Loucy (cell line): Measurements from ENCODE around the gene SCTR.

Experiments
- H2AFZ ChIP-seq: fragments of 200-600 bp; sonication (generic); 2 replicates; pipeline ENCODE4 v1.6.0; 2016; ENCODE audit warnings: antibody characterized with exemption, mild to moderate bottlenecking, low read length, moderate library complexity
- H3F3A ChIP-seq: fragments of 200-600 bp; 2 replicates; pipeline ENCODE4 v1.6.0; 2016; ENCODE audit warnings: antibody characterized with exemption, low read depth, mild to moderate bottlenecking
- H3K27me3 ChIP-seq: fragments of 200-600 bp; sonication (generic); 2 replicates; pipeline ENCODE4 v1.6.1; 2014; ENCODE audit warnings: low read length, mild to moderate bottlenecking; ENCODE audit not compliant: insufficient read depth, poor library complexity, severe bottlenecking
- H3K36me3 ChIP-seq: fragments of 200-600 bp; sonication (generic); 2 replicates; pipeline ENCODE4 v1.6.1; 2016; ENCODE audit warnings: low read length; ENCODE audit not compliant: insufficient read depth
- H3K4me1 ChIP-seq: fragments of 200-600 bp; sonication (generic); 2 replicates; pipeline ENCODE4 v1.5.1; 2014; ENCODE audit warnings: low read length, mild to moderate bottlenecking; ENCODE audit not compliant: insufficient read depth, poor library complexity, severe bottlenecking
- H3K4me2 ChIP-seq: fragments of 200-600 bp; sonication (generic); 2 replicates; pipeline ENCODE4 v1.6.0; 2014; ENCODE audit warnings: antibody characterized with exemption, low read length, low read depth, mild to moderate bottlenecking; ENCODE audit not compliant: poor library complexity, severe bottlenecking
- H3K4me3 ChIP-seq: fragments of 200-600 bp; sonication (generic); 2 replicates; pipeline ENCODE4 v1.5.1; 2014; ENCODE audit warnings: low read length, mild to moderate bottlenecking, mixed read lengths; ENCODE audit not compliant: poor library complexity, severe bottlenecking
- H3K79me2 ChIP-seq: fragments of 200-600 bp; sonication (generic); 2 replicates; pipeline ENCODE4 v1.6.1; 2014; ENCODE audit warnings: low read length; ENCODE audit not compliant: insufficient read depth
- H3K9ac ChIP-seq: fragments of 200-600 bp; sonication (generic); 2 replicates; pipeline ENCODE4 v1.6.0; 2014; ENCODE audit warnings: mild to moderate bottlenecking, low read depth, low read length, moderate library complexity; ENCODE audit not compliant: poor library complexity, severe bottlenecking
- H3K9me2 ChIP-seq: fragments of 200-600 bp; sonication (generic); replicated peaks from 2 replicates; pipeline ENCODE4 v1.6.1; 2016; ENCODE audit warnings: low read depth, low read length, mixed read lengths
- H3K9me3 ChIP-seq: fragments of 200-600 bp; sonication (generic); 2 replicates; pipeline ENCODE4 v1.6.1; 2014; ENCODE audit warnings: mild to moderate bottlenecking, antibody characterized with exemption, low read length, low read depth; ENCODE audit not compliant: insufficient read depth
- H4K20me1 ChIP-seq: fragments of 200-600 bp; sonication (generic); 2 replicates; pipeline ENCODE4 v1.6.0; 2014; ENCODE audit warnings: antibody characterized with exemption, low read length, mild to moderate bottlenecking; ENCODE audit not compliant: insufficient read depth, poor library complexity, severe bottlenecking
- EZH2phosphoT487 ChIP-seq: fragments of 200-600 bp; IDR thresholded peaks from 2 replicates; pipeline ENCODE4 v1.6.1; 2018; ENCODE audit warnings: antibody characterized with exemption, mild to moderate bottlenecking, moderate library complexity, borderline replicate concordance
- TF ChIP-seq, protein P1 (sequence below): fragments of 200-600 bp; sonication (generic); conservative IDR thresholded peaks from 2 replicates; pipeline ENCODE4 v1.5.1; 2014; ENCODE audit warnings: mild to moderate bottlenecking, antibody characterized with exemption, low read length

The SCTR gene

DNA sequence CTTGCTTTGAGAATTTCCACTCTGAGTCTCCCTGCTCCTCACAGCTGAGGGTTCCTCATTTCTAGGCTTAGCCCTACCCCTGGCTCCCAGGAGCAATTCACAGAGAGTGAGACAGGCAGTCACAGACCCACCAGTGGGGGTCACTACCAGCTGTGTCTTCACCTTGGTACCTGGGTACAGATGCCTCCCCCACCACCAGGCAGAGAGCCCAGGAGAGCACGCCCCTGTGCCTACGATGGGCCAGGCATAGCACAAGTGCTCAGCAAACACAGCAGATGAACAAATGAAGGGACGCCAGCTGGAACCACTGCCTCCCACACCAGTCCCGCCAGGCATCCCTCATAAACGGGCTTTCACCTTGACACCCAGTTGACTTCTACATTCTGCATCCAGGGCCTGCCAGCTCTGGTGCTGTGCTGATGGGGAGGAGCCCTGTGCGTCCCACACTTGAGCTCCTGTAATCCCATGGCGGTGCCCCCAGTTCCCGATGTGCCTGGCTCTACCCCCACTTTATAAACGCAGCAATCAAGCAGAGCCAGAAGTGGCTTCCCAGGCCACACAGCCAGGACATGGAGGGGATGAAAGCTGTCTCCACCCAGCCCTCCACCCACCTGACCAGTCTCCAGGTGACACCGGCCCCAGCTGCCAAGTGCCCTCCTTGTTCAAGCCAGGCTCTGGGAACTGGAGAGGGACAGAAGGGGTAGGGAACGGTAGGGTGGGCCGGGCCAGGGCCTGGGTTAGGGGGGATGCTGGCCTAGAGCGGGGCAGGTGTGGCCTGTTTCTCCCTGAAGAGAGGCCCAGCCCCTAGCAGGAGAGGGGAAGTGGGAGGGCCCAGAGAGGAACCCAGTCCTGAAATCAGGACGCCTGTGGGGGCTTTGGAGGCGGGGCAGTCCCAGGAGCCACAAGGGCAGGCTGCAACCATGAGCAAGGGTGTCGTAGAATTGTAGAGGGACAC is 42.5 kb downstream of the SCTR start:
- no peaks in the 10 kb centered on the region for H3K9me3 ChIP-seq
- H3K4me2 ChIP-seq = no peak overlapping the region

DNA sequence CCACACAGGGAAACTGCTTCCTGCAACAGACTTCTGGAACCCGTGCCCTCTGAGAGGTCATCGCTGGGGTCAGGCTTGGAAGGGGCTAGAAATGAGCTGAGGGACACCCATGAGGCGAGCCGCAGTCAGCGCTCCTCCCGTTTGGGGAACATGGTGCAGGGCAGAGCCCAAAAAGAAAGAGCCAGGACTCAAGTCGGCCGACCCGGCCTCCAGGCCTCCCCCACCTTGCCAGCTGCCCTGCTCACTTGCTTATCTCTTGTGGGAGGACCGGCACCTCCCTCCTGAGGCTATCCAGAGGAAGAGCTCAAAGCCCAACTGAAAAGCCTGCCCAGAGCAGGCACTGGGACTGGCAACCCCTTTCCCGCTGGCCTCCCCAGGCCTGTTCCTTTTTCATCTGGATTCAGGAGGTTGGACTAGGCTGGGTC is 43.6 kb downstream of the SCTR start:
- no peak overlapping the region for H3K9ac ChIP-seq
- H3K9me3 ChIP-seq = no peaks in the 10 kb centered on the region
- no peak overlapping the region for H3K4me3 ChIP-seq
- no peak for TF ChIP-seq EZH2phosphoT487
- TF ChIP-seq, protein P1, sequence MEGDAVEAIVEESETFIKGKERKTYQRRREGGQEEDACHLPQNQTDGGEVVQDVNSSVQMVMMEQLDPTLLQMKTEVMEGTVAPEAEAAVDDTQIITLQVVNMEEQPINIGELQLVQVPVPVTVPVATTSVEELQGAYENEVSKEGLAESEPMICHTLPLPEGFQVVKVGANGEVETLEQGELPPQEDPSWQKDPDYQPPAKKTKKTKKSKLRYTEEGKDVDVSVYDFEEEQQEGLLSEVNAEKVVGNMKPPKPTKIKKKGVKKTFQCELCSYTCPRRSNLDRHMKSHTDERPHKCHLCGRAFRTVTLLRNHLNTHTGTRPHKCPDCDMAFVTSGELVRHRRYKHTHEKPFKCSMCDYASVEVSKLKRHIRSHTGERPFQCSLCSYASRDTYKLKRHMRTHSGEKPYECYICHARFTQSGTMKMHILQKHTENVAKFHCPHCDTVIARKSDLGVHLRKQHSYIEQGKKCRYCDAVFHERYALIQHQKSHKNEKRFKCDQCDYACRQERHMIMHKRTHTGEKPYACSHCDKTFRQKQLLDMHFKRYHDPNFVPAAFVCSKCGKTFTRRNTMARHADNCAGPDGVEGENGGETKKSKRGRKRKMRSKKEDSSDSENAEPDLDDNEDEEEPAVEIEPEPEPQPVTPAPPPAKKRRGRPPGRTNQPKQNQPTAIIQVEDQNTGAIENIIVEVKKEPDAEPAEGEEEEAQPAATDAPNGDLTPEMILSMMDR = no peak
- H3K4me2 ChIP-seq = no peak overlapping the region
- no peaks in the 10 kb centered on the region for H3F3A ChIP-seq
- no peaks in the 10 kb centered on the region for H3K79me2 ChIP-seq
- no peaks in the 10 kb centered on the region for H4K20me1 ChIP-seq
- no peaks in the 10 kb centered on the region for H3K27me3 ChIP-seq
- no peak overlapping the region for H2AFZ ChIP-seq
- no peaks in the 10 kb centered on the region for H3K9me2 ChIP-seq
- H3K4me1 ChIP-seq = no peaks in the 10 kb centered on the region
- H3K36me3 ChIP-seq = no peaks in the 10 kb centered on the region

More for the DNA sequence above, 42.5 kb downstream of the SCTR start:
- no peaks in the 10 kb centered on the region for H3K79me2 ChIP-seq
- H3K4me1 ChIP-seq = no peaks in the 10 kb centered on the region
- H3K9me2 ChIP-seq = no peaks in the 10 kb centered on the region
- TF ChIP-seq EZH2phosphoT487 = no peak
- TF ChIP-seq, protein P1 = no peak
- no peaks in the 10 kb centered on the region for H3K36me3 ChIP-seq
- H3F3A ChIP-seq = no peaks in the 10 kb centered on the region
- no peaks in the 10 kb centered on the region for H3K27me3 ChIP-seq
- no peaks in the 10 kb centered on the region for H4K20me1 ChIP-seq
- H3K9ac ChIP-seq = no peak overlapping the region
- H2AFZ ChIP-seq = no peak overlapping the region
- no peak overlapping the region for H3K4me3 ChIP-seq

DNA sequence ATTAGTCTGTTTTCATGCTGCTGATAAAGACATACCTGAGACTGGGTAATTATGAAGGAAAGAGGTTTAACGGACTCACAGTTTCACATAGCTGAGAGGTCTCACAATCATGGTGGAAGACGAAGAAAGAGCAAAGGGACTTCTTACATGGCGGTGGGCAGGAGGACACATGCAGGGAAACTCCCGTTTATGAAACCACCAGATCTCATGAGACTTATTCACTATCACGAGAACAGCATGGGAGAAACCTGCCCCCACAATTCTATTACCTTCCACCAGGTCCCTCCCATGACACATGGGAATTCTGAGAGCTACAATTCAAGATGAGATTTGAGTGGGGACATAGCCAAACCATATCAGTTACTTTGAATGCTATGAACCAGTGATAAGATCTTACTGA is 44.1 kb downstream of the SCTR start:
- Histone ChIP-seq H3K9me3 (no peaks in the 10 kb centered on the region), H3K27me3 (no peaks in the 10 kb centered on the region), H3K9me2 (no peaks in the 10 kb centered on the region), H3K4me3 (no peak overlapping the region), H3K9ac (no peak overlapping the region), H3K4me1 (no peaks in the 10 kb centered on the region), H3K36me3 (no peaks in the 10 kb centered on the region), H4K20me1 (no peaks in the 10 kb centered on the region), H2AFZ (no peak overlapping the region), H3K4me2 (no peak overlapping the region), H3F3A (no peaks in the 10 kb centered on the region), H3K79me2 (no peaks in the 10 kb centered on the region)
- no peak for TF ChIP-seq EZH2phosphoT487
- TF ChIP-seq, protein P1 = no peak
